Measurements from ENCODE around the gene GAD1.

- TF ChIP-seq GATA2 (IDR thresholded peaks at IDR 0.05; ENCODE audit: low read depth, low read length) (no peak), GATA3 (IDR thresholded peaks at IDR 0.05; ENCODE audit: low read depth, low read length) (no peak)
Measured at GRCh38 chr2:170862286-170862902, 45.7 kb downstream of the GAD1 start.
